GM12878 (cell line): ENCODE measurements around the gene ANAPC7. TPM values are rescaled to one million over a fixed set of nuclear protein-coding genes. Genes with fewer than 3 reads are reported as not detected.

Experiments
- BMI1 ChIP-seq: fragments of 450-650 bp; IDR thresholded peaks from 2 replicates; pipeline ENCODE4 v1.6.1; 2016; ENCODE audit warnings: mild to moderate bottlenecking, moderate library complexity, borderline replicate concordance
- BRCA1 ChIP-seq: IDR thresholded peaks from 2 replicates; pipeline ENCODE4 v1.6.1; 2011; ENCODE audit warnings: low read depth, low read length, improper control_type of control experiment
- CBX3 ChIP-seq: fragments of 200-600 bp; sonication (generic); IDR thresholded peaks from 2 replicates; pipeline ENCODE4 v1.6.1; 2016; ENCODE audit warnings: low read depth, borderline replicate concordance
- CHD2 ChIP-seq: IDR thresholded peaks from 2 replicates; pipeline ENCODE4 v1.6.1; 2011; ENCODE audit warnings: low read depth, low read length, improper control_type of control experiment, borderline replicate concordance
- ETV6 ChIP-seq, 2 experiments: fragments of 450-650 bp in 1 of 2; IDR thresholded peaks in 1 of 2; conservative IDR thresholded peaks in 1 of 2; 2 replicates each; pipeline ENCODE4 v1.6.1; 2014; ENCODE audit warnings: antibody characterized with exemption in 1 of 2, borderline replicate concordance in 1 of 2, low read depth in 1 of 2, mild to moderate bottlenecking in 1 of 2, moderate library complexity in 1 of 2
- KDM1A ChIP-seq: fragments of 200-600 bp; sonication (generic); IDR thresholded peaks from 2 replicates; pipeline ENCODE4 v1.6.1; 2016; ENCODE audit warnings: borderline replicate concordance
- NFIC ChIP-seq: IDR thresholded peaks from 2 replicates; pipeline ENCODE4 v1.6.1; 2012; ENCODE audit warnings: low read depth, mild to moderate bottlenecking, inconsistent platforms, low read length, moderate library complexity
- NRF1 ChIP-seq: conservative IDR thresholded peaks from 2 replicates; pipeline ENCODE4 v1.6.1; 2011; ENCODE audit warnings: mild to moderate bottlenecking, low read depth, low read length, improper control_type of control experiment
- PAX5 ChIP-seq: IDR thresholded peaks from 2 replicates; pipeline ENCODE4 v1.6.1; 2011; ENCODE audit warnings: low read depth, low read length, borderline replicate concordance
- POLR2AphosphoS5 ChIP-seq: IDR thresholded peaks from 2 replicates; pipeline ENCODE4 v1.6.1; 2011; ENCODE audit warnings: mild to moderate bottlenecking, low read length, inconsistent platforms
- SIN3A ChIP-seq: IDR thresholded peaks from 2 replicates; pipeline ENCODE4 v1.6.1; 2012; ENCODE audit warnings: low read depth, low read length, improper control_type of control experiment
- polyA plus RNA-seq, 11 experiments: library from polyadenylated mRNA; depleted of rRNA in 4 of 11; unstranded in 6 of 11; stranded (reverse) in 5 of 11; fragments of >200 nt; fragmentation: Nextera tagmentation in 4 of 11; fragmentation: Illumina TruSeq in 1 of 11; extraction: Ambion mirVana in 4 of 11; extraction: Trizol in 1 of 11; gene quantifications; 1 replicate in 1 of 11; 2 replicates in 10 of 11; pipeline versions ENCODE4 v1.2.1 to v1.2.3, GENCODE V29; 2011 to 2016; ENCODE audit warnings: inconsistent platforms in 2 of 11, missing spikeins in 2 of 11, low read depth in 1 of 11
- total RNA-seq, 4 experiments: library from RNA; depleted of rRNA in 3 of 4; stranded (reverse); fragments of >200 nt in 3 of 4; fragmentation: Illumina TruSeq in 1 of 4; extraction: Trizol in 1 of 4; gene quantifications; 2 replicates each; pipeline versions ENCODE4 v1.2.1 to v1.2.3, GENCODE V29; 2013 to 2021
- TF ChIP-seq, protein P1 (sequence below): fragments of 450-650 bp; IDR thresholded peaks from 2 replicates; pipeline ENCODE4 v1.6.1; 2017; ENCODE audit warnings: mild to moderate bottlenecking, moderate library complexity
- TF ChIP-seq, protein P2 (sequence below): fragments of 450-650 bp; formaldehyde crosslinking; IDR thresholded peaks from 2 replicates; pipeline ENCODE4 v1.4.0; 2022; ENCODE audit warnings: mild to moderate bottlenecking, moderate library complexity
- TF ChIP-seq, protein P3 (sequence below): IDR thresholded peaks from 2 replicates; pipeline ENCODE4 v1.6.1; 2012; ENCODE audit warnings: low read depth, low read length, improper control_type of control experiment
- TF ChIP-seq, protein P4 (sequence below): fragments of 450-650 bp; IDR thresholded peaks from 2 replicates; pipeline ENCODE4 v1.6.1; 2017; ENCODE audit warnings: mild to moderate bottlenecking, moderate library complexity

Gene ANAPC7
- total and polyA plus RNA-seq, 10 of the 15 experiments (the other 5 are each of a cell fraction or from before 2014, with no cell fraction given): 24.5 to 77.9 (median 58.6) TPM

DNA sequence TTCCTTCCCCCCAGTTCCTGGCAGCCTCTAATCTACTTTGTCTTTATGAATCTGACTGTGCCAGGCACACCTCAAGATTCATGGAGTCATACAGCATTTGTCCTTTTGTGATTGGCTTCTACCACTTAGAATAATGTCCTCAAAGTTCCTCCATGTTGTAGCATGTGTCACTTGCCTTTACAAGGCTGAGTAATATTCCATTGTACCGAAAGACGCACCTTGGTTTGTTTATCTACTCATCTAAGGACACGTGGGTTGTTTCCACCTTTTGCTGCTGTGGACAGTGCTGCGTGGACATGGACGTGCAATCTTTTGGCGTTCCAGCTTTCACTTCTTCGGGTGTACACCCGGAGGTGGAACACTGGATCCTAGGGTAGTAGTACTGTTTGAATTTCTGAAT lies 33.5 kb downstream of the ANAPC7 start (continued):
- TF ChIP-seq, protein P1, sequence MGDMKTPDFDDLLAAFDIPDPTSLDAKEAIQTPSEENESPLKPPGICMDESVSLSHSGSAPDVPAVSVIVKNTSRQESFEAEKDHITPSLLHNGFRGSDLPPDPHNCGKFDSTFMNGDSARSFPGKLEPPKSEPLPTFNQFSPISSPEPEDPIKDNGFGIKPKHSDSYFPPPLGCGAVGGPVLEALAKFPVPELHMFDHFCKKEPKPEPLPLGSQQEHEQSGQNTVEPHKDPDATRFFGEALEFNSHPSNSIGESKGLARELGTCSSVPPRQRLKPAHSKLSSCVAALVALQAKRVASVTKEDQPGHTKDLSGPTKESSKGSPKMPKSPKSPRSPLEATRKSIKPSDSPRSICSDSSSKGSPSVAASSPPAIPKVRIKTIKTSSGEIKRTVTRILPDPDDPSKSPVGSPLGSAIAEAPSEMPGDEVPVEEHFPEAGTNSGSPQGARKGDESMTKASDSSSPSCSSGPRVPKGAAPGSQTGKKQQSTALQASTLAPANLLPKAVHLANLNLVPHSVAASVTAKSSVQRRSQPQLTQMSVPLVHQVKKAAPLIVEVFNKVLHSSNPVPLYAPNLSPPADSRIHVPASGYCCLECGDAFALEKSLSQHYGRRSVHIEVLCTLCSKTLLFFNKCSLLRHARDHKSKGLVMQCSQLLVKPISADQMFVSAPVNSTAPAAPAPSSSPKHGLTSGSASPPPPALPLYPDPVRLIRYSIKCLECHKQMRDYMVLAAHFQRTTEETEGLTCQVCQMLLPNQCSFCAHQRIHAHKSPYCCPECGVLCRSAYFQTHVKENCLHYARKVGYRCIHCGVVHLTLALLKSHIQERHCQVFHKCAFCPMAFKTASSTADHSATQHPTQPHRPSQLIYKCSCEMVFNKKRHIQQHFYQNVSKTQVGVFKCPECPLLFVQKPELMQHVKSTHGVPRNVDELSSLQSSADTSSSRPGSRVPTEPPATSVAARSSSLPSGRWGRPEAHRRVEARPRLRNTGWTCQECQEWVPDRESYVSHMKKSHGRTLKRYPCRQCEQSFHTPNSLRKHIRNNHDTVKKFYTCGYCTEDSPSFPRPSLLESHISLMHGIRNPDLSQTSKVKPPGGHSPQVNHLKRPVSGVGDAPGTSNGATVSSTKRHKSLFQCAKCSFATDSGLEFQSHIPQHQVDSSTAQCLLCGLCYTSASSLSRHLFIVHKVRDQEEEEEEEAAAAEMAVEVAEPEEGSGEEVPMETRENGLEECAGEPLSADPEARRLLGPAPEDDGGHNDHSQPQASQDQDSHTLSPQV: no peak
- TF ChIP-seq PAX5 (no peak), BMI1 (no peak), ETV6 (conservative IDR thresholded peaks at IDR 0.05 in 1 of 2, IDR thresholded peaks at IDR 0.05 in 1 of 2; ENCODE audit: borderline replicate concordance in 1 of 2, low read depth in 1 of 2) (no peak), SIN3A (no peak), CHD2 (no peak), CBX3 (no peak), NFIC (no peak), BRCA1 (no peak), NRF1 (no peak), POLR2AphosphoS5 (no peak), KDM1A (no peak)
- TF ChIP-seq, protein P2, sequence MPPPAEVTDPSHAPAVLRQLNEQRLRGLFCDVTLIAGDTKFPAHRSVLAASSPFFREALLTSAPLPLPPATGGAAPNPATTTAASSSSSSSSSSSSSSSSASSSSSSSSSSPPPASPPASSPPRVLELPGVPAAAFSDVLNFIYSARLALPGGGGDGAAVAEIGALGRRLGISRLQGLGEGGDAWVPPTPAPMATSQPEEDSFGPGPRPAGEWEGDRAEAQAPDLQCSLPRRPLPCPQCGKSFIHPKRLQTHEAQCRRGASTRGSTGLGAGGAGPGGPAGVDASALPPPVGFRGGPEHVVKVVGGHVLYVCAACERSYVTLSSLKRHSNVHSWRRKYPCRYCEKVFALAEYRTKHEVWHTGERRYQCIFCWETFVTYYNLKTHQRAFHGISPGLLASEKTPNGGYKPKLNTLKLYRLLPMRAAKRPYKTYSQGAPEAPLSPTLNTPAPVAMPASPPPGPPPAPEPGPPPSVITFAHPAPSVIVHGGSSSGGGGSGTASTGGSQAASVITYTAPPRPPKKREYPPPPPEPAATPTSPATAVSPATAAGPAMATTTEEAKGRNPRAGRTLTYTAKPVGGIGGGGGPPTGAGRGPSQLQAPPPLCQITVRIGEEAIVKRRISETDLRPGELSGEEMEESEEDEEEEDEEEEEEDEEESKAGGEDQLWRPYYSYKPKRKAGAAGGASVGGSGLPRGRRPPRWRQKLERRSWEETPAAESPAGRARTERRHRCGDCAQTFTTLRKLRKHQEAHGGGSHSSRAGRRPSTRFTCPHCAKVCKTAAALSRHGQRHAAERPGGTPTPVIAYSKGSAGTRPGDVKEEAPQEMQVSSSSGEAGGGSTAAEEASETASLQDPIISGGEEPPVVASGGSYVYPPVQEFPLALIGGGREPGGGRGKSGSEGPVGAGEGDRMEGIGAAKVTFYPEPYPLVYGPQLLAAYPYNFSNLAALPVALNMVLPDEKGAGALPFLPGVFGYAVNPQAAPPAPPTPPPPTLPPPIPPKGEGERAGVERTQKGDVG (CRISPR knock-in tag): no peak
- TF ChIP-seq, protein P3, sequence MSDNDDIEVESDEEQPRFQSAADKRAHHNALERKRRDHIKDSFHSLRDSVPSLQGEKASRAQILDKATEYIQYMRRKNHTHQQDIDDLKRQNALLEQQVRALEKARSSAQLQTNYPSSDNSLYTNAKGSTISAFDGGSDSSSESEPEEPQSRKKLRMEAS: no peak
- TF ChIP-seq, protein P4, sequence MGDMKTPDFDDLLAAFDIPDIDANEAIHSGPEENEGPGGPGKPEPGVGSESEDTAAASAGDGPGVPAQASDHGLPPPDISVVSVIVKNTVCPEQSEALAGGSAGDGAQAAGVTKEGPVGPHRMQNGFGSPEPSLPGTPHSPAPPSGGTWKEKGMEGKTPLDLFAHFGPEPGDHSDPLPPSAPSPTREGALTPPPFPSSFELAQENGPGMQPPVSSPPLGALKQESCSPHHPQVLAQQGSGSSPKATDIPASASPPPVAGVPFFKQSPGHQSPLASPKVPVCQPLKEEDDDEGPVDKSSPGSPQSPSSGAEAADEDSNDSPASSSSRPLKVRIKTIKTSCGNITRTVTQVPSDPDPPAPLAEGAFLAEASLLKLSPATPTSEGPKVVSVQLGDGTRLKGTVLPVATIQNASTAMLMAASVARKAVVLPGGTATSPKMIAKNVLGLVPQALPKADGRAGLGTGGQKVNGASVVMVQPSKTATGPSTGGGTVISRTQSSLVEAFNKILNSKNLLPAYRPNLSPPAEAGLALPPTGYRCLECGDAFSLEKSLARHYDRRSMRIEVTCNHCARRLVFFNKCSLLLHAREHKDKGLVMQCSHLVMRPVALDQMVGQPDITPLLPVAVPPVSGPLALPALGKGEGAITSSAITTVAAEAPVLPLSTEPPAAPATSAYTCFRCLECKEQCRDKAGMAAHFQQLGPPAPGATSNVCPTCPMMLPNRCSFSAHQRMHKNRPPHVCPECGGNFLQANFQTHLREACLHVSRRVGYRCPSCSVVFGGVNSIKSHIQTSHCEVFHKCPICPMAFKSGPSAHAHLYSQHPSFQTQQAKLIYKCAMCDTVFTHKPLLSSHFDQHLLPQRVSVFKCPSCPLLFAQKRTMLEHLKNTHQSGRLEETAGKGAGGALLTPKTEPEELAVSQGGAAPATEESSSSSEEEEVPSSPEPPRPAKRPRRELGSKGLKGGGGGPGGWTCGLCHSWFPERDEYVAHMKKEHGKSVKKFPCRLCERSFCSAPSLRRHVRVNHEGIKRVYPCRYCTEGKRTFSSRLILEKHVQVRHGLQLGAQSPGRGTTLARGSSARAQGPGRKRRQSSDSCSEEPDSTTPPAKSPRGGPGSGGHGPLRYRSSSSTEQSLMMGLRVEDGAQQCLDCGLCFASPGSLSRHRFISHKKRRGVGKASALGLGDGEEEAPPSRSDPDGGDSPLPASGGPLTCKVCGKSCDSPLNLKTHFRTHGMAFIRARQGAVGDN: no peak
- TF ChIP-seq, all 136 proteins: peak for 0
